K562 (cell line): ENCODE data around the gene RCE1. TPM values are rescaled to one million over a fixed set of nuclear protein-coding genes. Genes with fewer than 3 reads are reported as not detected.

ENCODE experiments used
- CBFB ChIP-seq: sonication (generic); formaldehyde crosslinking; IDR thresholded peaks from 2 replicates; pipeline ENCODE4 v1.4.0; 2020; ENCODE audit warnings: mild to moderate bottlenecking, missing genetic modification reagents
- GATAD2A ChIP-seq: fragments of 450-650 bp; IDR thresholded peaks from 2 replicates; pipeline ENCODE4 v1.6.1; 2017
- KDM4B ChIP-seq, 2 experiments: fragments of 450-650 bp in 1 of 2; sonication (generic) in 1 of 2; IDR thresholded peaks; 2 replicates each; pipeline ENCODE4 v1.6.1; 2016 to 2017; ENCODE audit warnings: borderline replicate concordance in 2 of 2, antibody characterized with exemption in 1 of 2, low read depth in 1 of 2, mild to moderate bottlenecking in 1 of 2
- MYBL2 ChIP-seq, 2 experiments: fragments of 450-650 bp in 1 of 2; sonication (generic) in 1 of 2; formaldehyde crosslinking in 1 of 2; IDR thresholded peaks; 2 replicates each; pipeline versions ENCODE4 v1.6.1 to v1.8.1; 2017 to 2022; ENCODE audit warnings: borderline replicate concordance in 1 of 2, inconsistent platforms in 1 of 2, low read depth in 1 of 2, mild to moderate bottlenecking in 1 of 2, missing genetic modification reagents in 1 of 2, moderate library complexity in 1 of 2
- SAFB2 ChIP-seq: fragments of 200-400 bp; formaldehyde crosslinking; IDR thresholded peaks from 2 replicates; pipeline ENCODE4 v1.6.1; 2018; ENCODE audit warnings: borderline replicate concordance, low read length, low read depth, moderate library complexity; ENCODE audit not compliant: severe bottlenecking
- TAF9B ChIP-seq: fragments of 450-650 bp; IDR thresholded peaks from 2 replicates; pipeline ENCODE4 v1.6.1; 2018; ENCODE audit warnings: mild to moderate bottlenecking; ENCODE audit not compliant: partially characterized antibody
- TCF7L2 ChIP-seq: fragments of 150-350 bp; IDR thresholded peaks from 2 replicates; pipeline ENCODE4 v1.6.1; 2016; ENCODE audit warnings: low read depth, mild to moderate bottlenecking, low read length, moderate library complexity
- ZNF23 ChIP-seq: fragments of 250-450 bp; sonication (Bioruptor Pico); IDR thresholded peaks from 2 replicates; pipeline ENCODE4 v1.4.0; 2020; ENCODE audit warnings: mild to moderate bottlenecking
- ZNF445 ChIP-seq: fragments of 250-450 bp; sonication (Bioruptor Pico); IDR thresholded peaks from 2 replicates; pipeline ENCODE4 v1.4.0; 2020; ENCODE audit warnings: low read depth, mild to moderate bottlenecking, moderate library complexity
- ZNF644 ChIP-seq: fragments of 200-800 bp; sonication (Bioruptor generic); IDR thresholded peaks from 2 replicates; pipeline ENCODE4 v1.6.1; 2016; ENCODE audit warnings: low read depth, missing genetic modification characterization, missing compliant biosample characterization
- ZNF76 ChIP-seq: fragments of 250-450 bp; sonication (Bioruptor Pico); IDR thresholded peaks from 2 replicates; pipeline ENCODE4 v1.4.0; 2020; ENCODE audit warnings: mild to moderate bottlenecking, moderate library complexity, borderline replicate concordance
- polyA plus RNA-seq, 8 experiments: library from polyadenylated mRNA; depleted of rRNA in 4 of 8; stranded (reverse) in 5 of 8; unstranded in 3 of 8; fragments of >200 nt; fragmentation: Nextera tagmentation in 2 of 8; fragmentation: Illumina TruSeq in 1 of 8; extraction: Ambion mirVana in 2 of 8; extraction: Trizol in 1 of 8; gene quantifications; 2 replicates each; pipeline versions ENCODE4 v1.2.1 to v1.2.3, GENCODE V29; 2011 to 2014; ENCODE audit warnings: inconsistent platforms in 1 of 8, missing spikeins in 1 of 8
- total RNA-seq, 7 experiments: library from RNA; depleted of rRNA in 6 of 7; stranded (reverse); fragments of >200 nt in 6 of 7; fragmentation: Illumina TruSeq in 2 of 7; extraction: Trizol in 2 of 7; gene quantifications; 2 replicates each; pipeline versions ENCODE4 v1.2.1 to v1.2.3, GENCODE V29; 2011 to 2021; ENCODE audit warnings: low replicate concordance in 1 of 7
- TF ChIP-seq, protein P1 (sequence below), 2 experiments: IDR thresholded peaks; 2 replicates each; pipeline ENCODE4 v1.6.1; 2012; ENCODE audit warnings: improper control_type of control experiment in 2 of 2, low read depth in 2 of 2, low read length in 2 of 2, borderline replicate concordance in 1 of 2
- TF ChIP-seq, protein P2 (sequence below): sonication (generic); formaldehyde crosslinking; IDR thresholded peaks from 2 replicates; pipeline ENCODE4 v1.8.1; 2023; ENCODE audit warnings: mild to moderate bottlenecking, missing genetic modification reagents, moderate library complexity
- TF ChIP-seq, protein P3 (sequence below): sonication (generic); formaldehyde crosslinking; IDR thresholded peaks from 2 replicates; pipeline ENCODE4 v1.8.0; 2022; ENCODE audit warnings: mild to moderate bottlenecking, missing genetic modification reagents
- TF ChIP-seq, protein P4 (sequence below): sonication (generic); formaldehyde crosslinking; IDR thresholded peaks from 2 replicates; pipeline ENCODE4 v1.8.1; 2023; ENCODE audit warnings: missing genetic modification reagents, mild to moderate bottlenecking, borderline replicate concordance

The RCE1 gene
- total and polyA plus RNA-seq, 9 of the 15 experiments (the other 6 are each of a cell fraction or from before 2014, with no cell fraction given): 0.75 to 41.5 (median 15.1) TPM

DNA sequence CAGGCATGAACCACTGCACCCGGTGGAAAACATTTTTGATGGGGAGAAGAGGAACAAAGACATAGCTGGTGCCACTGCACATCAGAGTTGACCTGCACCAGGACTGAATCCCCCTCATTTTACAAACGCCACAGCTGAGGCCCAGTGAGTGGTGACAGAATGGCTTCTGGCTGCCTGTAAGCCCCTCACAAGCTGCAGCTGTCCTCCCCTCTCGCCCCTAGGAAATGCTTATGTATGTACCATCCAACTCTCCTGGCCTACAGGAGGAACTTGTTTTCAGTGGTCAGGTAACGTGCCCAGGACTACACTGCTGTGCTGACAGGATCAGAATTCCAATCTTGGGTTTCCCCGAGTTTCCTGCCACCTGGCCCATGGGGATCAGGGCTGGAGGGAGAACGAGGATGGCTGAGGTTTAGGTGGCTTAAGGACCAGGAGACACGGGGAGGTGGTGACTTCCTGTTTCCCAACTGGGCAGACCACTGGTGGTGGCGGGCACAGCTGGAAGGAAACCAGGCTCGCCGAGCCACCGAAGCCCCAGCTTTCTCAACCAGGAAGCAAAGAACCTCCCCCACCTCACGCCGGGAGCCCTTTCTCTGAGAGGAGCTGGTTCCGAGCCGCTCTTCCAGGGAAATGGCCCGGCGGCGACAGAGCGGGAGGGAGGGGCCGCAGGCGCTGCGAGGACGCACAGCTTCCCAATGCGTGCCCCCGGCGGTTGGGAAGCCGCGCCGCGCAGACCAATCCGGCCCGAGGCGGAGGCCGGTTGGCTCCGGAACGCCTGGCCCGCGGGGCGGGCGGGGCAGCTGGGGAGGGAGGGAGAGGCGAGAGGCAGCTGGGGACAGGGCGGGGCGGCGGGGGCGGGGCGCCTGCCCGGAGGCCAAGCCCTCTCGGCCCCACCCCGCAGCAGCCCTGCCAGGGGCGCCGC is 12.6 kb downstream of the RCE1 start (continued):
- TF ChIP-seq, protein P1, sequence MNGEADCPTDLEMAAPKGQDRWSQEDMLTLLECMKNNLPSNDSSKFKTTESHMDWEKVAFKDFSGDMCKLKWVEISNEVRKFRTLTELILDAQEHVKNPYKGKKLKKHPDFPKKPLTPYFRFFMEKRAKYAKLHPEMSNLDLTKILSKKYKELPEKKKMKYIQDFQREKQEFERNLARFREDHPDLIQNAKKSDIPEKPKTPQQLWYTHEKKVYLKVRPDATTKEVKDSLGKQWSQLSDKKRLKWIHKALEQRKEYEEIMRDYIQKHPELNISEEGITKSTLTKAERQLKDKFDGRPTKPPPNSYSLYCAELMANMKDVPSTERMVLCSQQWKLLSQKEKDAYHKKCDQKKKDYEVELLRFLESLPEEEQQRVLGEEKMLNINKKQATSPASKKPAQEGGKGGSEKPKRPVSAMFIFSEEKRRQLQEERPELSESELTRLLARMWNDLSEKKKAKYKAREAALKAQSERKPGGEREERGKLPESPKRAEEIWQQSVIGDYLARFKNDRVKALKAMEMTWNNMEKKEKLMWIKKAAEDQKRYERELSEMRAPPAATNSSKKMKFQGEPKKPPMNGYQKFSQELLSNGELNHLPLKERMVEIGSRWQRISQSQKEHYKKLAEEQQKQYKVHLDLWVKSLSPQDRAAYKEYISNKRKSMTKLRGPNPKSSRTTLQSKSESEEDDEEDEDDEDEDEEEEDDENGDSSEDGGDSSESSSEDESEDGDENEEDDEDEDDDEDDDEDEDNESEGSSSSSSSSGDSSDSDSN (IDR thresholded peaks at IDR 0.05; ENCODE audit: borderline replicate concordance in 1 of 2, low read depth in 2 of 2, low read length in 2 of 2): 0 out of 4 replicates have a peak, but pooled peaks of 1 of the 2 experiments have one; percentile 63
- TF ChIP-seq, protein P2, sequence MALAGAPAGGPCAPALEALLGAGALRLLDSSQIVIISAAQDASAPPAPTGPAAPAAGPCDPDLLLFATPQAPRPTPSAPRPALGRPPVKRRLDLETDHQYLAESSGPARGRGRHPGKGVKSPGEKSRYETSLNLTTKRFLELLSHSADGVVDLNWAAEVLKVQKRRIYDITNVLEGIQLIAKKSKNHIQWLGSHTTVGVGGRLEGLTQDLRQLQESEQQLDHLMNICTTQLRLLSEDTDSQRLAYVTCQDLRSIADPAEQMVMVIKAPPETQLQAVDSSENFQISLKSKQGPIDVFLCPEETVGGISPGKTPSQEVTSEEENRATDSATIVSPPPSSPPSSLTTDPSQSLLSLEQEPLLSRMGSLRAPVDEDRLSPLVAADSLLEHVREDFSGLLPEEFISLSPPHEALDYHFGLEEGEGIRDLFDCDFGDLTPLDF (CRISPR knock-in tag): no peak
- TF ChIP-seq TCF7L2 (no peak), ZNF445 (CRISPR knock-in tag) (no peak), MYBL2 (IDR thresholded peaks at IDR 0.05; ENCODE audit: low read depth) (peak; percentile 54; the same call in 1 of the 2 replicates), MYBL2 (CRISPR knock-in tag; IDR thresholded peaks at IDR 0.05; ENCODE audit: borderline replicate concordance) (no peak), KDM4B (IDR thresholded peaks at IDR 0.05; ENCODE audit: borderline replicate concordance in 2 of 2, low read depth in 1 of 2) (peak in 1 of 2 experiments; percentile 69; a peak in 1 of 4 replicates), ZNF76 (CRISPR knock-in tag) (peak; percentile 83), TAF9B (no peak), CBFB (CRISPR knock-in tag) (peak; percentile 71; the same call in 1 of the 2 replicates), GATAD2A (0 out of 2 replicates have a peak, but pooled peaks have one; percentile 60), ZNF644 (no peak), ZNF23 (CRISPR knock-in tag) (no peak), SAFB2 (no peak)
- TF ChIP-seq, protein P3, sequence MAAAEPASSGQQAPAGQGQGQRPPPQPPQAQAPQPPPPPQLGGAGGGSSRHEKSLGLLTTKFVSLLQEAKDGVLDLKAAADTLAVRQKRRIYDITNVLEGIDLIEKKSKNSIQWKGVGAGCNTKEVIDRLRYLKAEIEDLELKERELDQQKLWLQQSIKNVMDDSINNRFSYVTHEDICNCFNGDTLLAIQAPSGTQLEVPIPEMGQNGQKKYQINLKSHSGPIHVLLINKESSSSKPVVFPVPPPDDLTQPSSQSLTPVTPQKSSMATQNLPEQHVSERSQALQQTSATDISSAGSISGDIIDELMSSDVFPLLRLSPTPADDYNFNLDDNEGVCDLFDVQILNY (CRISPR knock-in tag): no peak
- TF ChIP-seq, protein P4, sequence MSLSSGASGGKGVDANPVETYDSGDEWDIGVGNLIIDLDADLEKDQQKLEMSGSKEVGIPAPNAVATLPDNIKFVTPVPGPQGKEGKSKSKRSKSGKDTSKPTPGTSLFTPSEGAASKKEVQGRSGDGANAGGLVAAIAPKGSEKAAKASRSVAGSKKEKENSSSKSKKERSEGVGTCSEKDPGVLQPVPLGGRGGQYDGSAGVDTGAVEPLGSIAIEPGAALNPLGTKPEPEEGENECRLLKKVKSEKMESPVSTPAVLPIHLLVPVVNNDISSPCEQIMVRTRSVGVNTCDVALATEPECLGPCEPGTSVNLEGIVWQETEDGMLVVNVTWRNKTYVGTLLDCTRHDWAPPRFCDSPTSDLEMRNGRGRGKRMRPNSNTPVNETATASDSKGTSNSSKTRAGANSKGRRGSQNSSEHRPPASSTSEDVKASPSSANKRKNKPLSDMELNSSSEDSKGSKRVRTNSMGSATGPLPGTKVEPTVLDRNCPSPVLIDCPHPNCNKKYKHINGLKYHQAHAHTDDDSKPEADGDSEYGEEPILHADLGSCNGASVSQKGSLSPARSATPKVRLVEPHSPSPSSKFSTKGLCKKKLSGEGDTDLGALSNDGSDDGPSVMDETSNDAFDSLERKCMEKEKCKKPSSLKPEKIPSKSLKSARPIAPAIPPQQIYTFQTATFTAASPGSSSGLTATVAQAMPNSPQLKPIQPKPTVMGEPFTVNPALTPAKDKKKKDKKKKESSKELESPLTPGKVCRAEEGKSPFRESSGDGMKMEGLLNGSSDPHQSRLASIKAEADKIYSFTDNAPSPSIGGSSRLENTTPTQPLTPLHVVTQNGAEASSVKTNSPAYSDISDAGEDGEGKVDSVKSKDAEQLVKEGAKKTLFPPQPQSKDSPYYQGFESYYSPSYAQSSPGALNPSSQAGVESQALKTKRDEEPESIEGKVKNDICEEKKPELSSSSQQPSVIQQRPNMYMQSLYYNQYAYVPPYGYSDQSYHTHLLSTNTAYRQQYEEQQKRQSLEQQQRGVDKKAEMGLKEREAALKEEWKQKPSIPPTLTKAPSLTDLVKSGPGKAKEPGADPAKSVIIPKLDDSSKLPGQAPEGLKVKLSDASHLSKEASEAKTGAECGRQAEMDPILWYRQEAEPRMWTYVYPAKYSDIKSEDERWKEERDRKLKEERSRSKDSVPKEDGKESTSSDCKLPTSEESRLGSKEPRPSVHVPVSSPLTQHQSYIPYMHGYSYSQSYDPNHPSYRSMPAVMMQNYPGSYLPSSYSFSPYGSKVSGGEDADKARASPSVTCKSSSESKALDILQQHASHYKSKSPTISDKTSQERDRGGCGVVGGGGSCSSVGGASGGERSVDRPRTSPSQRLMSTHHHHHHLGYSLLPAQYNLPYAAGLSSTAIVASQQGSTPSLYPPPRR (CRISPR knock-in tag): no peak
